Type B pancreatic cell (in vitro differentiated cells): Measurements from ENCODE around the gene ATP8B1. TPM values are rescaled to one million over a fixed set of nuclear protein-coding genes. Genes with fewer than 3 reads are reported as not detected.

Experiments used
- DNase-seq: peaks from one replicate; pipeline ENCODE4 v3.0.0; 2021; ENCODE audit warnings: mixed read lengths; ENCODE audit not compliant: unreplicated experiment; ENCODE audit errors: extremely low spot score
- H3K27ac Mint-ChIP-seq: 2 replicates; pipeline ENCODE4 v1.8.0; 2021; ENCODE audit warnings: mild to moderate bottlenecking, mixed read lengths
- H3K27me3 Mint-ChIP-seq: 2 replicates; pipeline ENCODE4 v1.8.0; 2021; ENCODE audit warnings: mixed read lengths
- H3K36me3 Mint-ChIP-seq: 2 replicates; pipeline ENCODE4 v1.8.0; 2021; ENCODE audit warnings: mixed read lengths
- H3K4me1 Mint-ChIP-seq: one replicate; pipeline ENCODE4 v1.8.0; 2021; ENCODE audit warnings: mixed read lengths; ENCODE audit not compliant: unreplicated experiment
- H3K4me3 Mint-ChIP-seq: 2 replicates; pipeline ENCODE4 v1.8.0; 2021; ENCODE audit warnings: mild to moderate bottlenecking, mixed read lengths
- H3K9me3 Mint-ChIP-seq: 2 replicates; pipeline ENCODE4 v1.8.0; 2021; ENCODE audit warnings: mixed read lengths
- CTCF ChIP-seq: fragments of 200-600 bp; sonication (generic); conservative IDR thresholded peaks from 2 replicates; pipeline ENCODE4 v1.5.0; 2021; ENCODE audit warnings: antibody characterized with exemption, mild to moderate bottlenecking
- total RNA-seq: library from RNA; stranded (reverse); gene quantifications from 2 replicates; pipeline ENCODE4 v1.2.1, GENCODE V29; 2021; ENCODE audit warnings: low replicate concordance

ATP8B1 gene
- total RNA-seq, 1 donor from 2014 or later = 21.7 TPM

DNA sequence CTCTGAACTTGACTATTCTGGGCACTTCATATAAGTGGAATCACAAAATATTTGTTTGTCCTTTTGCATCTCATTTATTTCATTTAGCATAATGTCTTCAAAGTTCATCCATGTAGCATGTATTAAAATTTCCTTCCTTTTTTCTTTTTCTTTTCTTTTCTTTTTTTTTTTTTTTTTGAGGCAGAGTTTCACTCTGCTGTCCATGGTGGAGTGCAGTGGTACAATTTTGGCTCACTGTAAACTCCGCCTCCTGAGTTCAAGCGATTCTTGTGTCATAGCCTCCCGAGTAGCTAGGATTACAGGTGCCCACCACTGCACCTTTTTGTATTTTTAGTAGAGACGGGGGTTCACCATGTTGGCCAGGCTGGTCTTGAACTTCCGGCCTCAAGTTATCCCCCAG lies 11.9 kb downstream of the ATP8B1 start:
- peaks cover 22% of the 10 kb centered on the region for H3K4me1 Mint-ChIP-seq
- H3K27me3 Mint-ChIP-seq = no peaks in the 10 kb centered on the region
- H3K27ac Mint-ChIP-seq = peak overlapping the region; percentile 5
- DNase-seq = no peak
- TF ChIP-seq CTCF = no peak
- peaks cover 4% of the 10 kb centered on the region for H3K36me3 Mint-ChIP-seq
- no peaks in the 10 kb centered on the region for H3K9me3 Mint-ChIP-seq
- H3K4me3 Mint-ChIP-seq = no peak overlapping the region

GRCh38 chr18:57790316-57790715 lies 12.8 kb downstream of the ATP8B1 start:
- no peak overlapping the region for H3K4me3 Mint-ChIP-seq
- H3K27ac Mint-ChIP-seq = peak overlapping the region; percentile 77
- no peaks in the 10 kb centered on the region for H3K27me3 Mint-ChIP-seq
- peaks cover under 1% of the 10 kb centered on the region for H3K36me3 Mint-ChIP-seq
- H3K9me3 Mint-ChIP-seq = no peaks in the 10 kb centered on the region
- peaks cover 22% of the 10 kb centered on the region for H3K4me1 Mint-ChIP-seq
- DNase-seq = no peak
- TF ChIP-seq CTCF = no peak

DNA sequence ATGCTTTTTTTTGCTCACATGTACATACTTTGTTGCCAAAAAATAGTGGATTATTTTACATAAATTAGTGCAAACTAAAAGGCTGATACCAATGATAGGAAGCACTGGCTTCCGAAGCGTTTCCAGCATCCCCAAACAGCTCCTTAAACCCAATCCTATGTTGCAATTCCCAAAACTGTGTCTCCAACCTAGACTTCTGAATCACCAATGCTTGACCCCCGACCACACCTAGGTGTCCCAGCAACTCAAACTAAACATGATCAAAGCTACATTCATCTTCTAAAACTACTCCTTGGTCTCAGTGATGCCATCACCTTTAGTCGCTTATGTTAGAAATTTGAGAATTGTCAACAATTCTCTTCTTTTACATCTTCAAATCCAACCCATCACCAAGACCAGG lies 13.4 kb downstream of the ATP8B1 start:
- Mint-ChIP-seq H3K36me3 (no peaks in the 10 kb centered on the region), H3K27me3 (no peaks in the 10 kb centered on the region), H3K27ac (peak overlapping the region; percentile 77), H3K4me3 (no peak overlapping the region), H3K9me3 (no peaks in the 10 kb centered on the region), H3K4me1 (peaks cover 26% of the 10 kb centered on the region)
- no peak for TF ChIP-seq CTCF
- DNase-seq = no peak

DNA sequence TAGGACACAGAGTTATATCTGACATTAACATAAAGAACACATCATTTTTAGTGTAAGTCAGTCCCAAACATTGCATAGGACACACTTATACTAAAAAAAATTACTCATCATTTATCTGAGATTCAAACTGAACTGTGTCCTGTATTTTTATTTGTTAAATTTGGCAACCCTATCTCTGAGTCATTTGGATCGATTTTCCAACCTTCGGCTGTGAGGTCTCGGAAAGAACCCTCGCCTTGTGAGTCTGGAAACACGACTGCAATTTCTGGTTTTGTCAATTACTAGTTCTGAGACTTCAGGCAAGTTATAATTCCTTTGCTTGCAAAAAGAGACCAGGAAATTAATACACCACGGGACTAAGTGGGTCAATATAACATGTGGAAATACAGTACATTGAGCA lies 14.0 kb downstream of the ATP8B1 start:
- Mint-ChIP-seq H3K4me3 (no peak overlapping the region), H3K9me3 (no peaks in the 10 kb centered on the region), H3K27me3 (no peaks in the 10 kb centered on the region), H3K36me3 (peaks cover 3% of the 10 kb centered on the region), H3K4me1 (peaks cover 33% of the 10 kb centered on the region), H3K27ac (peak overlapping the region; percentile 77)
- no peak for TF ChIP-seq CTCF
- no peak for DNase-seq

DNA sequence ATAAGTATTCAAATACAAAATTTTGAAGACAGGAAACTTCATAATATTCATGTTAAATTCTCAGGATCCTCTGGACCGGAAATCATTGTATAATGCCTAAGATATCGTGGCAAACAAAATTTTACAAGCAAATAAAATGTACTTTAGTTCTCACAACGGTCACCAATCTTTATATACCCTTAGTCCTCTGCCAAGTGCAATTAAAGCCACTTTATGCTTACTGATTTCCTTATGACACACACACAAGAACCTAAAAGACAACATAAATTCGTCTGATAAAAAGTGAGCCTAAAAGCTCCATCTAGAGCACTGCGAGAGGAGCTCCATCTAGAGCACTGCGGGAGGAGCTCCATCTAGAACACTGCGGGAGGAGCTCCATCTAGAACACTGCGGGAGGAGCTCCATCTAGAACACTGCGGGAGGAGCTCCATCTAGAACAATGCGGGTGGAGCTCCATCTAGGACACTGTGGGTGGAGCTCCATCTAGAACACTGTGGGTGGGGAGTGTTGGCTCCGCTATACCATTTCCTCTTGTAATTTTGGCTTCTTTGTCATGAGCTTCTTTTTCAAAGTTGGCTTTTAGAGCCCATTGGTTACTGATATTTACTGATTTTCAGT lies 15.9 kb downstream of the ATP8B1 start:
- DNase-seq = no peak
- H3K4me3 Mint-ChIP-seq = no peak overlapping the region
- H3K36me3 Mint-ChIP-seq = peaks cover 6% of the 10 kb centered on the region
- no peak for TF ChIP-seq CTCF
- no peaks in the 10 kb centered on the region for H3K27me3 Mint-ChIP-seq
- H3K9me3 Mint-ChIP-seq = no peaks in the 10 kb centered on the region
- no peak overlapping the region for H3K27ac Mint-ChIP-seq
- peaks cover 23% of the 10 kb centered on the region for H3K4me1 Mint-ChIP-seq
